GM19239 (cell line): ENCODE measurements around the gene SLC23A1.
"Not testable (repeated sequence)": the region's sequence is repeated elsewhere in the genome, so short reads cannot be mapped to it uniquely, and the experiment has no call there.

Experiments used
- DNase-seq: peaks from one replicate; pipeline ENCODE4 v3.0.0; 2011; ENCODE audit warnings: low spot score; ENCODE audit not compliant: insufficient read length
- FAIRE-seq: peaks from 2 replicates; lab custom pipeline; 2011; peaks lifted over from hg19 to GRCh38; lab: Jason Lieb, UNC

SLC23A1 gene

DNA sequence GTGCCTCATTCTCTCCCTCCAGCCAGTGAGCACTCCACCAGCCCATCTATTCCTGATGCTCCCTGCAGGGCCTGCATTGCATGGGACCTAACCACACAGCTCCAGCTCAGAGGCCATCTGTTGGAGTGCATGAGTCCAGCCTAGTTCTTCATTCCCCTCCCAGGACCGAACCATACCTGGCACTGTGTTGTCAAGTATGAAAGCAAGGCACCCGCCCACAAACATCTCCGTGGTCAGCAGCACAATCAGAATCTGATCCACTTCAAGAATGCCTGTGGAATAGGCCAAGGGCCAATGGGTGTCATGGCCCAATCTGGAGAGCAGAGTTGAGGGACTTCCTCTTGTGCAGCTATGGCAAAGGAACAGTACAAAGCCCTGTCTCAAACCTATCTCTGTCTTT lies 5.9 kb downstream of the SLC23A1 start:
- no peak for FAIRE-seq

DNA sequence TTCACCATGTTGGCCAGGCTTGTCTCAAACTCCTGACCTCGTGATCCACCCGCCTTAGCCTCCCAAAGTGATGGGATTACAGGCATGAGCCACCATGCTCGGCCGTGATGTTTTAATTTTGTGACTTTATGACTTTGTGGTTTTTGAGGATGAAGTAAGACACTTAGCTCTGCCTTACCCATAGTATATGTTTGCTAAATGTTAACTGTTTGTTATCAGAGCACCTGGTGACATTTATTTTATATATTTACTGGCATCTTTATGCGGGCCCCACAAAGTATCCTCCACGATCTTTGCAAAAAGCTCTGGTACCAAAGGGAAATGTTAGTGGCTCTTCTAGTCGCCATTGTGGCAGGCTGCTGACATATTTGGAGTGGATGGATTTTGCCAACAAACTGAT lies 6.7 kb downstream of the SLC23A1 start:
- no peak for FAIRE-seq

More for the DNA sequence above, 5.9 kb downstream of the SLC23A1 start:
- no peak for DNase-seq

DNA sequence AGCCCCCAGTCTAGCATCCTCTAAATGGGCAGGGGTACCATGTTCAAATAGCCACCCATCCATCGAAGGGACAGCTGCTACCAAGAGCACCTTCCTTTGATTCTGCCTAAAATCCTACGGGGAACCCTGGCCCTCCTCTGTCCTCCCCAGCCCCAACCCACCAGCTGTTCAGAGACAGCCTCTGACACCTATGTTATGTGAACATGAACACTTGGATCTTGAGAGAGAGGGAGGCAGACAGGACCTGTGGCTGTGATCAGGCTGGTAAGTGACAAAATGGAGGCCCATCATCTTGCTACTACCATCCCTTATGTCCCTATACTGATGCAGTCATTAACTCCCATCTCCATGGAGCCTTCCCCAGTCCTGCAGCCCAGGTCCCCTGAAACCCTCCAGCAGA lies 8.2 kb downstream of the SLC23A1 start:
- DNase-seq (no peak), FAIRE-seq (no peak)

More for the DNA sequence above, 6.7 kb downstream of the SLC23A1 start:
- no peak for DNase-seq

DNA sequence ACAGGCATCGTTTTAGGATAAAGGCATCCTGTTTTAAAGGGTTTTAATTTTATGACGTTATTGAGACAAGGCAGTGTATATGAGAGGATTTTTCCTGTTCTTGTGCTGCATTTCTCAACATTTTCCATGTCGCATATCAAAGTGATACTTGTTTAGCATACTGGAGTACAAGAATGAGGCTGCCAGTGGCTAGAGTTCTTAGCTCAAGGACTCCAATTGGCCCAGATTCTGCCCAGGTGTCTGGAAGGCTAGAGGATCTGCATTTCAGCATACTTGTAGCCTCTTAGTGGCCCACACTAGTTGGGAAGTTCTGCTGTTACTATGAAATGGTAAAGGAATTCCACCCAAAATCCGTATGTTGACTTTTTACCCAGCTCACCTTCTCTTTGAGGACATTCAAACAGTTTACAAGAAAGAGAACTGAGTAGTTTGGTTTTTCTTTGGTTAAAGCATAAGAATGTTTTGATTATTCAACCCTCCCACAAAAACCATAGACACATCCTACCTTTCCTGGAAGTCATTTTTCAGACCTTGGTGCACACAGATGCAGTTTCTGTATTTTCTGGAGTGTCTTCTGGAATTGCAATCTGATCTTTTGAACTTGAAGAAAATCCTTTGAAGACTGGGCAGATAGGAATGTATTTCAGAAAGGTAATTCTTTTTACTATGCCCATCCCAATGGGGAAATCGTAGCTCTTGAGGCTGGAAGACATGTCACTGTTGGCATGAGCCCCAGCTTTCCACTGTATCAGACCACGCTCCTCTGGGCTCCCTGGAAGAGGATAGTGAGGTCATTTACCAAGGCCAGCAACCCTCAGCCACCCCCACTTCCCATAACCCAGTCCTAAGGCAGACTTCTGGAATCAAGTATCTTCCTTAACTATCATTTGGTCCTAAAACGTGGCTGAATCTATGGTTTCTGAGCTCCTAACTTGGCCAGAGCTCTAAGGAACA lies 11.3 kb downstream of the SLC23A1 start:
- DNase-seq (no peak), FAIRE-seq (no peak)

DNA sequence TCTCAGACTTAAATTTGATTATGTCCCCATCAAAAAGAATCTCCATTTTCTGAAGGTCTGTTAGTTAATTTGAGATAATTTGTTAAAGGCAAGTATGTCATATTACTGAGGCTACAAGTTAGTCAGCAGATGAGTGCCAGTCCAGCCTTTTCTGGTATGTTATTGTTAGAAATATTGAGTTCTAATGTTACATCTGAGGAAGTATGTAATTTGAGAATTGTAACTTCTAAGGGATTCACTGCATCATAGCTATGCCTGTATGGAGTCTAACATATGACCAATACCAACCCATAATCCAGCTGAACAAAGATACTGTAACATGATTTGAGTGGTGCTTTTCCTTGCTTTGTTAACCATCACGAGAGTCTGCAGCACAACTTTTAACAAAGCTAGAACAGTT lies 13.9 kb downstream of the SLC23A1 start:
- DNase-seq (no peak), FAIRE-seq (no peak)

DNA sequence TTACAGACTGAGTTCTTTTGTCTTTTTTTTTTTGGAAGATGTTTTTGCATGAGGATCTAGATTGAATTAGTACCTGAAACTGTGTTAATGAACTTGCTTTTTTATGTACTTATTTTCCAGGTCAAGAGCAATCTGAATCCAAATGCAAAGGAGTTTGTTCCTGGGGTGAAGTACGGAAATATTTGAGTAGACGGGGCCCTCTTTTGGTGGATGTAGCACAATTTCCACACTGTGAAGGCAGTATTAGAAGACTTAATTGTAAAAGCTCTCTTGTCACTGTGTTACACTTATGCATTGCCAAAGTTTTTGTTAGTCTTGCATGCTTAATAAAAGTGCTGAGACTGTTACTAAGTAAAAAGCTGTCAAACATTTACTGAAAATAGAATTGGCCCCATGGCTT lies 14.5 kb downstream of the SLC23A1 start:
- no peak for DNase-seq
- FAIRE-seq = no peak

DNA sequence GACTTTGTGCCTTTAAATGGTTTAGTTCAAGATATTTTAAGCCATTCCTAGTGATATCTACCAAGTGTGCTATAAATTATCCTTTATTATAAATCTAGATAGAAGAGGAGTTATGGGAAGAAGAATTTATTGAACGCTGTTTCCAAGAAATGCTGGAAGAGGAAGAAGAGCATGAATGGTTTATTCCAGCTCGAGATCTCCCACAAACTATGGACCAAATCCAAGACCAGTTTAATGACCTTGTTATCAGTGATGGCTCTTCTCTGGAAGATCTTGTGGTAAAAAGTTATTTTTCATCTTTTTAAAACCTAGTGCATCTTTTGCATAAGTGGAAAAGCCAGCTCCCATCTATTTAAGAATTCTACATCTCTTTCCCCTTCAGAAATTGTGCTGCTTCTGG lies 18.6 kb downstream of the SLC23A1 start:
- no peak for DNase-seq
- FAIRE-seq = no peak

DNA sequence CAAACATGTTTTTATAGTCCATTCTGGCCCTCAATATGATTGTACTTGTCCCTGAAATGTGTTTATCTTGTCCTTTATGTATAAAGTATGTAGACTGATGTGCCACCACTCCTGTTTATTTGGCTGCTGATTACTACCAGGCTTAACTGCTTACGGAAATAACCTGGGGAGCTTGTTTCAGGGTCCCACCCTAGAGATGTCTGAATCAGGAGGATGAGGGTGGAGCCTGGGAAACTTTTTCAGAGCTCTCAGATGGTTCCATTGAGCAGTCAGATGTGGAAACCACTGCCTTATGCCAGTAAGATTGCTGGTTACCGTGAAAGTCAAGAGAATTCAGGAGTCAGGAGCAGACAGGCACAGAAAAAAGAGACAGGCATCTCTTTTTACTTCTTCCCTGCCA lies 19.2 kb downstream of the SLC23A1 start:
- DNase-seq (no peak), FAIRE-seq (no peak)

DNA sequence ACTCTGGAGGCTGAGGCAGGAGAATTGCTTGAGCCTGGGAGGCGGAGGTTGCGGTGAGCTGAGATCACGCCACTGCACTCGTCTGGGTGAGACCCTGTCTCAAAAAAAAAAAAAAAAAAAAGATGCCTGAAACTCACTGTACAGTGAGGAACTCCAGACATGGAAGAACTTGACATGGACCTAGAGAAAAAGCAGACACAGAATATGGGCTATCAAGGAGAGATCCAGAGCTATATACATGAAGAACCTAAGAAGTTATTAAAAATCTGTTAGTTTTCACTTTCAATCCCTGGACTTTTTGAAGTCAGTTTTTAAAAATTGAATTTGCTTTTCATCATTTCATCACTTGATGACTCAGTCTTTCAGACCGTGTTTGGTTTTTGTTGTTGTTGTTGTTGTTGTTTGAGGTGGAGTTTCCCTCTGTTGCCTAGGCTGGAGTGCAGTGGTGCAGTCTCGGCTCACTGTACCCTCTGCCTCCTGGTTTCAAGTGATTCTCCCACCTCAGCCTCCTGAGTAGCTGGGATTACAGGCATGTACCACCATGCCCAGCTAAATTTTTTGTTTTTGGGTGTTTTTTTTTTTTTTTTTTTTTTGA lies 21.2 kb downstream of the SLC23A1 start:
- FAIRE-seq (no peak), DNase-seq (no peak)

DNA sequence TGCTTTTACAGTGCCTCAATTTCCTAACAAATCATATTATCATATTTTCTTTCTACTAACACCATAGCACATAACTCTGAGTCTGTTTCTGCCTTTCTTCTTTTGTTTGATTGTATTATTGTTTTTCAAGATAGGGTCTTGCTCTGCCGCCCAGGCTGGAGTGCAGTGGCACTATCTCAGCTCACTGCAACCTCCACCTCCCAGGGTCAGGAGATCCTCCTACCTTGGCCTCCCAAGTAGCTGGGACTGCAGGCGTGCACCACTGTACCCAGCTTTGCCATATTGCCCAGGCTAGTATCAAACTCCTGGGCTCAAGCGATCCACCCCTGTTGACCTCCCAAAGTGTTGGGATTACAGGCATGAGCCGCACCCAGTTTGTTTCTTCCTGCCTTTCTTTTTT lies 22.7 kb downstream of the SLC23A1 start:
- FAIRE-seq = no peak
- no peak for DNase-seq

DNA sequence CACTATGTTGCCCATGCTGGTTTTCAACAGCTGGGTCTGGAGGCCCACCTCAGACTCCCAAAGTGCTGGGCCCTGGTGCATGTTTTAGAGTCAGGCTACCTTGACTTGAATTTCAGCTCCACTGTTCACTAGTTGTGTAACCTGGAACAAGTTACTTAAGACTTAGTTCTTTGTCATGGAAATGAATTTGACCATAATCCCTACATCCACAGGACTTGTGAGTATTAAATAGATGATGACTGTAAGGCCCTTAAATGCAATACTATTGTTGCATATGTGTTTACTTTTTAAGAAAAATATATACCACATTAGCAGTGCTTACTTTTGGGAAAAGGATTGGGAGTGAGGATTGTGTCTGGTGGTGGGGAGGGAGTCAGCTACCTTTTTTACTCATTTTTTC lies 25.0 kb downstream of the SLC23A1 start:
- DNase-seq (no peak), FAIRE-seq (no peak)

DNA sequence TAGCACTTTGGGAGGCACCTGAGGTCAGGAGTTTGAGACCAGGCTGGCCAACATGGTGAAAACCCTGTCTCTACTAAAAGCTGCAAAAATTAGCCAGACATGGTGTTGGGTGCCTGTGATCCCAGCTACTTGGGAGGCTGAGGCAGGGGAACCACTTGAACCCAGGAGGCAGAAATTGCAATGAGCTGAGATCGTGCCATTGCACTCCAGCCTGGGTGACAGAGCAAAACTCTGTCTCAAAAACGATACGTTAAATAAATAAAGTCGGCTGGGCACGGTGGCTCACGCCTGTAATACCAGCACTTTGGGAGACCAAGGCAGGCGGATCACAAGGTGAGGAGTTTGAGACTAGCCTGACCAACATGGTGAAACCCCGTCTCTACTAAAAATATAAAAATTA lies 27.2 kb downstream of the SLC23A1 start:
- not testable (repeated sequence) for DNase-seq, FAIRE-seq

DNA sequence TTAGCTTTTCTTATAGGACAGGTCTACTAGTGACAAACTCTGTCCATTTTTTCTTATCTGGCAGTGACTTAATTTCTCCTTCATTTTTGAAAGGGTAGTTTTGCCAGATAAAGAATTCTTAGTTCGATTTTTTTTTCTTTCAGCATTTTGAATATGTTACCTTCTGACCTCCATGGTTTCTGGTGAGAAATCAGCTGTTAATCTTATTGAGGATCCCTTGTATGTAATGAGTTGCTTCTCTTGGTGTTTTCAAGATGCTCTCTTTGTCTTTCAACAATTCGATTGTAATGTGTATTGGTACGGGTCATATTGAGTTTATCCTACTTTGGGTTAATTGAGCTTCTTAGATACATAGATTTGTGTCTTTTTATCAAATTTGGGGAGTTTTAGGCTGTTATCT lies 28.9 kb downstream of the SLC23A1 start:
- FAIRE-seq = no peak
- DNase-seq = no peak

DNA sequence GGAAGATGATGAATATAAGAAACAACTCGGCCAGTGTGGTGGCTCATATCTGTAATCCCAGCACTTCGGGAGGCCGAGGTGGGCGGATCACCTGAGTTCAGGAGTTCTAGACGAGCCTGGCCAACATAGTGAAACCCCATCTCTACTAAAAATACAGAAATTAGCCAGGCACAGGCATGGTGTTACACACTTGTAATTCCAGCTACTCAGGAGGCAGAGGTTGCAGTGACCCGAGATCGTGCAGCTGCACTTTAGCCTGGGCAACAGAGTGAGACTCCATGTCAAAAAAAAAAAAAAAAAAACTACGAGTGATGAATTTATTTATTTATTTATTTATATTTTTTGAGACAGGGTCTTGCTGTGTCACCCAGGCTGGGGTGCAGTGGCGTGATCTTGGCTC lies 35.2 kb downstream of the SLC23A1 start:
- DNase-seq, FAIRE-seq: not testable (repeated sequence)

DNA sequence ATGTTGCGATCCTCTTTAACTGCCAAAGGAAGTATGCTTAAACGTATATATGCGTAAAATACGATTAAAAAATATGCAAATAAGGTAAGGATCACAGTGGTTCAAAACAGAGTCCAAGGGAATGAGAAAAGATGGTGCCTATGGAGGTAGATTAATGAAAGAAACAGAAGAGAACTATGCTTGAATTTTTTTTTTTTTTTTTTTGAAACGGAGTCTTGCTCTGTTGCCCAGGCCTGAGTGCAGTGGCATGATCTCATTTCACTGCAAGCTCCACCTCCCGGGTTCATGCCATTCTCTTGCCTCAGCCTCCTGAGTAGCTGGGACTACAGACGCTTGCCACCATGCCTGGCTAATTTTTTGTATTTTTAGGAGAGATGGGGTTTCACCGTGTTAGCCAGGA lies 37.7 kb downstream of the SLC23A1 start:
- FAIRE-seq, DNase-seq: not testable (repeated sequence)

DNA sequence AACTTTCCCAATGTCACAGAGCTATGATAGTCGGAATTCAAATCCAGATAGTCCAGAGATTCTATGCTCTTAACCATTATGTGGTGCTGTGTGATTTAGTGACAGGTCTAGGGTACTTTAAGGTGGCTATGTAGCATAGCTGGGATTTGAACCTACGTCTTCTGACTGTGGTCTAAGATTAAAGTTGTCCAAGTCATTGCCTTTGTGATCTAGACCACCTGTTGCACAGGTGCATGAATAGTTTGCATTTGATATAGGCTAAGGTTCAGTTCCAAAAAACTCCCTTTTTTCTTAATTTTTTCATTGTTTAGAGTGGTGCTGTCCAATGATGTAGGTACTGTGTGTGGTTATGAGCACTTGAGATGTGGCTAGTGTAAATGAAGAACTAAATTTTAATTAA lies 38.9 kb downstream of the SLC23A1 start:
- DNase-seq (no peak), FAIRE-seq (no peak)

DNA sequence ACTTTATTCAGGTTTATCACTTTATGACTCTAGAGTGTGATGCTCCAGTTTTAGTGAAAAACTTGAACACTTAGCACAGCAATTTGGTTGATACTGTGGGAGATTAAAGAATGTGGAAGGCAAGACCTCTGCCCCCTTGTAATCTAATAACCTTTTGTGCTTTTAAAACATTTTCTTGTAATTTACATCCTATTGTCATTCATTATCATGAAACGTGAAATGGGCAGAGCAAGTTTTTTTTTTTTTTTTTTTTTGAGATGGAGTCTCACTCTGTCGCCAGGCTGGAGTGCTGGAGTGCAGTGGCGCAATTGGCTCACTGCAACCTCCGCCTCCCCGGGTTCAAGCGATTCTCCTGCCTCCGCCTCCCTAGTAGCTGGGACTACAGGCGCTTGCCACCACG lies 39.6 kb downstream of the SLC23A1 start:
- DNase-seq = no peak
- no peak for FAIRE-seq

DNA sequence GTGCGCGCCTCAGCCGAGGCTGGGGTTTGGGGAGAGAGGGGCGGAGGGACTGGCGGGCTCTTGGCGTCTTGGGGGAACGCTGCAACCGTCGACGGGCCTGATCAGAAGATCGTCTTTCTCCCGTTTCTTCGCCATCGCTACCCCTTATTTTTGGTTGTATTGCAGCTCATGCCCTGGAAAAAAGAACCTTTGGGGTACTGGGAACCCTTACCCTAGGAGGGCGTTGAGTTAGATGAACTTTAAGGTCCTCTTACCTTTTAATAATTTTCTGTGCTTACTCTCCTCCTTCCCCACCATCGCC lies 40.7 kb downstream of the SLC23A1 start:
- FAIRE-seq = peak; percentile 79
- DNase-seq = peak; percentile 45

DNA sequence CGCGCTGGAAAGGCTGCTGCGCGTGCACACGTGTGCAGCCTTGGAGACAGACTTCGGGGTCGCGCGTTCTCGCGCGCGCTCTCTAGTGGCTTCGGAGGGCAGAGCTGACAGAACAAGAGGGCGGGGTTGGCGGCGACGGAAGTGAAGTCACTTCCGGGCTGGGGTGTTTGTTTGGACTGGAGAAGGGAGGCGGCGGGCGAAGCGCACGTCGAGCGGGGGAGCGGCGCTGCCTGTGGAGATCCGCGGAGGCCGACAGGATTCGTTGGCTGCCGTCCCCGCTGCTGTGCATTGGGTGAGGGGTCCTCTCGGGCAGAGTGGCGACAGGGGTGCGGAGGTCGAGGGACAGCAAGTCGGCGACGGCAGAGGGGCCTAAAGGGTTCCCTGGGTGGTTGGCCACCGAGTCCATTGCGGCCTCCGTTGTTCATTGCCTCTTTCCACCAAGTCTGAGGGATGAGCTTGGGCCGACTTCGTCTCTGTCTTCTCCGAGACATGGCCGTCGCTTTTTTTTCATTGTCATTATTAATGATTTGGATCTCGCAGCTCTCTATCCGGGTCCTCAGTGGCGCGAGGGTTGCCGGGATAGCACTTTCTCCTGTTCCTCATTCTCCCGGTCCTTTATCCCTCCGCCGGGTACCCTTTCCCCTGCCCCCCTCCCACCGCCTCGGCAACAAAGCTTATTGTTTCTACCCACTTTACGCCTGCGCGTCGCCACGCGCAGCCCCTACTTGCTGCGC lies 41.2 kb downstream of the SLC23A1 start, which contains the start of gene PAIP2:
TSS of gene PAIP2 (plus strand) at position 166 of the 734 bp plus-strand sequence. CDS start 21,931 bp downstream, outside the sequence.
- peak; percentile 96 for FAIRE-seq

DNA sequence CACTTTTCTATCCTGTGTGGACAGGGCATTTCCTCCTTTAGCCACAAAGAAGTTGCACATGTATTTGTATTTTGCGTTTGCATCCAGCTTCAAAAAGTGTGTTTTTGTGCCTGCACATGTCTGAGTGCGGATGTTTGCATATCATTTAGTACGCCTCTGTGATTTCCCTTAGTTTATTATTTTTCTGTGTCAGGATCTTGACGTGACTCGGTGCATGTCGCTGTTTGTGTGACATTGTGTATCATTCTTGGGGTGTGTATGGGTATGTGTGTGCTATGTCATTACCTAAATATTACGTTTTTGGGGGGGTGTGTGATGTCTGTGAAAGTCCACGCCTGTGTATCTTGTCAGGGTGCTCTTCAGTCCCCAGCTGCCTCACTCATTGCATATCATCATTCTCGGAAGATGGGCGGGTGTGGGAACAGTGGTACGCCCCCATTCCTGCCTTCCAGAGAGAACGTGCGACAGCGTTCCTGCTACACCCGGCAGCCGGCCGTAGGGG lies 41.9 kb downstream of the SLC23A1 start:
- FAIRE-seq (no peak), DNase-seq (no peak)

More for the DNA sequence above, 41.2 kb downstream of the SLC23A1 start, which contains the start of gene PAIP2:
- DNase-seq = peak; percentile 83

DNA sequence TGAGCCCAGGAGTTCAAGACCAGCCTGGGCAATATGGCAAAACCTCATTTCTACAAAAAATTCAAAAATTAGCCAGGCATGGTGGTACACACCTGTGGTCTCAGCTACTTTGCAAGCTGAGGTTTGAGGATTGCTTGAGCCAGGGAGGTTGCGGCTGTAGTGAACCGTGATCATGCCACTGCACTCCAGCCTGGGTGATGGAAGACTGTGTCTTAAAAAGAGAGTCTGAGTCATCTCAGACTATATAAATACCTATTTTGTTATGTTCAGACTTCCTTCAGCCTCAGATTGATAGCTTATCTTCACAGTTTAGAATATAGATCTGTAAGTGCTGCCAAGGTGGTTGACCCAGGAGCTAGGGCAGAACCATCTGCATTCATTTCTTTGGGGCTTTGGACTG lies 43.0 kb downstream of the SLC23A1 start:
- DNase-seq (no peak), FAIRE-seq (no peak)
